Hepatocyte (in vitro differentiated cells): Measurements from ENCODE around the gene NOTCH1.

Experiments
- CTCF ChIP-seq: fragments of 200-600 bp; sonication (generic); IDR thresholded peaks from 2 replicates; pipeline ENCODE4 v1.5.1; 2016; ENCODE audit warnings: antibody characterized with exemption, mild to moderate bottlenecking; ENCODE audit not compliant: poor library complexity
- EZH2 ChIP-seq: fragments of 200-600 bp; sonication (generic); IDR thresholded peaks from 2 replicates; pipeline ENCODE4 v1.6.1; 2016; ENCODE audit warnings: antibody characterized with exemption, mild to moderate bottlenecking, borderline replicate concordance
- EZH2phosphoT487 ChIP-seq: fragments of 200-600 bp; sonication (generic); IDR thresholded peaks from one replicate; pipeline ENCODE4 v1.6.1; 2018; ENCODE audit warnings: antibody characterized with exemption, mild to moderate bottlenecking, low read depth, moderate library complexity; ENCODE audit not compliant: unreplicated experiment, severe bottlenecking

GRCh38 chr9:136582977-136583735 lies 37.3 kb upstream of the NOTCH1 start:
- TF ChIP-seq EZH2, result no peak
- TF ChIP-seq CTCF, result no peak
- TF ChIP-seq EZH2phosphoT487, result no peak
